DMS153 treated with DMSO at 0.1 percent for 48 hours (cell line): ENCODE measurements around the gene TNNT1.
"Not testable (repeated sequence)": the region's sequence is repeated elsewhere in the genome, so short reads cannot be mapped to it uniquely, and the experiment has no call there.

Source experiments
- DNase-seq: peaks from one replicate; lab custom pipeline; 2025; ENCODE audit not compliant: unreplicated experiment; lab: John Stamatoyannopoulos, UW

Gene TNNT1

DNA sequence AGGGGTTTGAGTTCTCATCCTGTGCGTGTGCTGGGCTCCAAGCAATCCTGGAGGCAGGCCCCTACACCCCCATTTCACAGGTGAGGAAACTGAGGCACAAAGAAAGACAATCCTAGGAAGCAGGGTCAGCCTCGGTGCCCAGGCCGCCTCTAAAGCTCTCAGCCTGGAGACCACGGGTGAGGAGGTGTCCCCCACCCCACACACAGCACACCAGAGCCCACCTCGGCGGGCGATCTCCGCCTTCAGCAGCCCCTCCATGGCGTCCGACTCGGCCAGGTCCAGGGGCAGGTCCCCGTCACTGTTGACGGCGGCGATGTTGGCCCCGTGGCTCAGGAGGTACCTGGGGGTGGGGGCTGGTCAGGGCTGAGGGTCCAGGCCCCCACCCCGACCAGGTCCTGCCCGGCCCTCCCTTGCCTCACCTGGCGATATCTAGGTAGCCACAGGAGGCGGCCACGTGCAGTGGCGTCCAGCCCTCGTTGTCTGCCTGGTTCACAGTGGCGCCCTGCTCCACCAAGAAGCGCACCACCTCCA, 36.7 kb downstream of the TNNT1 start:
- no peak for DNase-seq

- no peak for DNase-seq
Measured at GRCh38 chr19:55111238-55111831, 37.7 kb downstream of the TNNT1 start.

DNA sequence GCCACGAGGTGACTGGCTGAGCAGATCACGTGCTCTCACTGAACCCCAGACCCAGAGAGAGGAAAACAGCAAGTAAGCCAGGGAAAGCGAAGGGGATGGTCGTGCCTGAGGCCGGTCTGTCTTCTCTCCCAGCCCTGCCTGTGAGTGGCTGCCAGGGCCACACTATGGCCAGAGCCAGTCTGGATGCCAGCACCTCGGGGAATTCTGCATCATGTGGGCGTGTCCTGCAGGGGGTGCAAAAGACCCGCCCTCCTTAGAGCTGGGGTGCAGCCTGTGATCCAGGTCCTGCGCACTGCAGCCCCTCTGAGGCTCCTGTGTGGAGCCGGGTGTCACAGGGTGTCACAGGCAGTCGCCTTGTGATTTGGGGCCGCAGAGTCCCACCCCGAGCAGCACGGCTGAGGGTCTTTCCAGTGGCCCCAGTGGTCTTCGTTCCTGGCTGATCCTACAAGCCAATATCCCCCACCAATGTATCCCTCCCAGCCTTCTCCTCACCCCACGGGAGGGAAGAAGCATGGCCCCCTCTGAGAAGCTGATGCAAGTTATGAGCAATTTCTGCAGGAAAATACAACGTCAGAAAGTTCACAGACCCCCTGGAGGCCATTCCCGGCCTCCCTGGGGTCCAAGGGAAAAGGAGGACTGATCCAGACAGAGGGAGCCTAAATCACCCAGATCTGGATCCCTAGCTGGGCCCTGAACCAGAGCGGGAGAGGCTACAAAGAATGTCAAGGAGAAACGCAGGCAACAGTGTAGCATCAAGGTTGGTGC, 39.3 kb downstream of the TNNT1 start:
- no peak for DNase-seq

DNA sequence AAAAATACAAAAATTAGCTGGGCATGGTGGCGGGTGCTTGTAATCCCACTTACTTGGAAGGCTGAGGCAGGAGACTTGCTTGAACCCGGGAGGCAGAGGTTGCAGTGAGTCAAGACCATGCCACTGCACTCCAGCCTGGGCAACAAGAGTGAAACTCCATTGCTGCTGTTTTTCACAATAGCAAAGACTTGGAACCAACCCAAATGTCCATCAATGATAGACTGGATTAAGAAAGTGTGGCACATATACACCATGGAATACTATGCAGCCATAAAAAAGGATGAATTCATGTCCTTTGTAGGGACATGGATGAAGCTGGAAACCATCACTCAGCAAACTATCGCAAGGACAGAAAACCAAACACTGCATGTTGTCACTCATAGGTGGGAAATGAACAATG, 41.8 kb downstream of the TNNT1 start:
- DNase-seq, result not testable (repeated sequence)

DNA sequence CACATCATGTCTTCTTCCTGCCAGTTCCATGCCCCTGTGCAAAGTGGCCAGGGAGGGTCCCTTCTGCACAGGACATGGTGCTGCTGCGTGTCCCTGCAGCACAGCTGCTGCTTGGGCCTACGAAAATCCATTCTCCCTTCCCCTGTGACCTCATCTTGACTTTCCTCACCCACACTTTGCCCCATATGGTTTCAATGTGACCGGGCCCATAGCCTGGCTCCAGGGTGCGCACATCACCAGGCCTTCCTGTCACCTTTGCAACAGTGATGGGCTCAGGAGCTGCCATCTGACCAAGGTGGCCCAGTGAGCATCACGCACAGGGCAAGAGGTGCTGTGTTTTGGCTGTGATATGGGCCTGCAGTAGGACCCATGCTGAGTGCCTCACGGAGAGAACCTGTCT, 42.4 kb downstream of the TNNT1 start:
- no peak for DNase-seq

GRCh38 chr19:55105237-55105636, 43.8 kb downstream of the TNNT1 start:
- no peak for DNase-seq

GRCh38 chr19:55103190-55103589, 45.8 kb downstream of the TNNT1 start:
- DNase-seq, result no peak

DNA sequence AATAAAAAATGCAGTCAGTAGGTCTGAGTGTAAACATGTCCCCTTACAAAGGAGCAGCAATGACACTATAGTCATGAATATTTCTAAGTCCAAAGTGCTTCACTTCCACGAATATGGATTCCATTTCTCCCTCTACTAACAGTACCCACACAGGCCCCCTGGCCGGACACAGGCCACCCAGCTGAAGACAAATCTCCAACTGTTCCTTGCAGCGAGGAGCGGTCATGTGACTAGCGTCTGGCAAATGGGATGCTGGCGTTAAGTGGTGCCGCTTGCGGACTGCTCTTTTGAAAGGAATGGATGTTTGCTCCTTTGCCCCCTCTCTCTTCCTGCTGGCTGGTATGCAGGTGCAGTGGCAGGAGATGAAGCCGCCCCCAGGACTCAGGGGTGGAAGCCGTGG, 47.7 kb downstream of the TNNT1 start:
- no peak for DNase-seq

DNA sequence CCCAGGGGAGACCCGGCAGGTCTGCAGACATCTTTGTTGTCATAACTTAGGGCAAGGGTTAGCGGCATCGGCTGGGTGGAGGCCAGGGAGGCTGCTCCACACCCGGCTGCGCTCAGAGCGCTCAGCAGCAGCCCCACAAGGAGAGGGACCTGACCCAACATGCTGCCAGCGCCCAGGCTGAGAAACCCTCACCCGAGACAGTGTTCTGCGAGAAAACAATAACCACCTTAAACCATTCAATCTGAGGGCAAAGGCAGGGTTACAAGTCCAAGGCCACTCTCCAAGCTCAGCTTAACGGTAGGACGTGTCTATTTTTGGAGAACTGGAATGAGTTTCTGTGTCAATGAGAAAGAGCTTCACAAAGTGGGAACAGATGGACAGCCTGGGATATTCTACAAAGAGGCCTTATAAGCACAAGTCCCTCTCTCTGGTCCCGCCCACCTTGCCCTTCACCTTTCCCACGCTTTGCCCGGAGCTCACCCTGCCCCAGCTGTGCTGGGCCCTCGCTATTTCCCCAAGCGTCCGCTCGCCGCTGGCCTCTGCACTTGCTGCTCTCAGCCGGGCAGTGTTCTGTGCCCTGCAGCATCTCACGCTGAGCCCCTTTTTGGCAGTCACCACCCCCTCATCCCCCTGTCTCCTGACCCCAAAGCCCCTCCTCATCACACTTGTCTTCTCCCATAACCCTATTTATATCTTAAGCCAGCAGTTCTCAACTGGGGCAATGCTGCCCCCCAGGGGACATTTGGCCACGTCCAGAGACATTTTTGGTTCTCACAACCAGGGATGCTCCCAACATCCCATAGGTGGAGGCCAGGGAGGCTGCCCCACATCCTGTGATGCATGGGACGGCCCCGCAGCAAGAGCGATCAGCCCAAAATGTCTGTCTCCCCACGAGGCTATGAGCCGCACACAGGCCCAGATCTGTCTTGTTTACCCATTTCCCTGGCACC, 49.2 kb downstream of the TNNT1 start:
- DNase-seq, result no peak

GRCh38 chr19:55098716-55099556, 50.1 kb downstream of the TNNT1 start:
- DNase-seq, result no peak

DNA sequence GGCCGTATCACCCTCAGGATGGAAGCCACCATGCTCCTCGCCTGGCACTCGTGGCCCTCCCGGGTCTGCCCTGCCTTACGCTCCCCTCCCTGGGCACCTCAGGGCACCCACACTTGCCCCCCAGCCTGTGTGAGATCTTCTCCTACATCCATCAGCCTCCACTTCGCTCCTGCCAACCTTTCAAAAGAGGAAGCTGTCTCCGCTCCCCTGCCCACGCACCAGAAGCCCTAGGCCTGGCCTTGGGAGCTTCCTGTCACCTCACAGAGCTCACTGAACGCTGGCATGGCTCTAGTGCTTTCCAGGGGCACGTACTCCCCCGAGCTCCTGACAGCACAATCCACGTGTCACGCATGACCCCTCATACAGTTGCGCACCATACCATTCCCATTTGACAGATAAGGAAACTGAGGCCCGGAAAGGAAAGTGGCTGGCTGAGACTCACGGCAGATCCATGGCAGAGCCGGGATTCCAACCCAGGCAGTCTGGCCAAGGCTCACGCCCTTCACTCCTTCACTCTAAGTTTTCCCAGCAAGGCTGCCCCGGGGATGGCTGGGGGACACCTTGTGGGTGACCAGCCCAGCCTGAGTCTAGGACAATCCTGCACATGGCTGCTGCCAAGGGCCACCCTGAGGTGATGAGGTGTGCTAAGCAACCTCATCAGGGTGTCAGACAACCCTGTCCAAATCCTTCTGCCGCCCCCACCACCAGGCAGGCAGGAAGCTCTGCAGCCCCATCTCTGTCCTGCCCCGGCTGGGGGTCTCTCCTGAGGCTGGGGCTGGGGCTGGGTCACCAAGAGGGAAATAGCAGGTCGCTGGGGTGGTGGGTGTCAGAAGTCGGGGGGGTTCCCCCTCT, 50.9 kb downstream of the TNNT1 start:
- DNase-seq, result no peak

DNA sequence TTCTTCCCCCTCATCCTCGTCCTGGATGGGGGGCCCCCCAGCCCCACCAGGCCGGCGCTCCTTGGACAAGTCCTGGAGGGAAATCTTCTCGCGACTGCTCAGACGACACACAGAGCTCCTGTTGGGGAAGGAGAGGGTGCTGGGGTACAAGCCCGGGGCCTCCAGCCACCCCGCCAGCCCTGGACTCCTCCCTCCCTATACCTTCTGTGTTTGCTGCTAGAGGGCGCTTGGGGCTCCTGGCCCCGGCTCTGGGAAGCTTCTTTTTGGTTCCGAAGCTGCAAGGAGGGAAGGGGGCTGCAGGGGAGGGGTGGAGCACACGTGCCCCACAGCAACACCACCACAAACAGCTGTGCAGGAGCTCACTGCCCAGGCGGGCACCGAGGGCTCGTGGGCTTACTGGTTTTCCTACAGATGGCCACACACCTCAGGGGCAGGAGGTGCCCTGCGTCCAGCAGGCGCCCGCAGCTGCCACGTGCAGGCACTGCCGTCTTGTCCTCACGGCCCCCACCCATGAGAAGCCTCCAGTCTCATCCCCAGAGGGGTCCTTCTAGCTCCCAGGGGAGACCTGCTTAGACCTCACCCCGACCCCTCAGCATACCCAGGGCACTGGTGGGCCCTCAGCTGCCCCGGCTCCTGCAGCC, 52.8 kb downstream of the TNNT1 start:
- no peak for DNase-seq

DNA sequence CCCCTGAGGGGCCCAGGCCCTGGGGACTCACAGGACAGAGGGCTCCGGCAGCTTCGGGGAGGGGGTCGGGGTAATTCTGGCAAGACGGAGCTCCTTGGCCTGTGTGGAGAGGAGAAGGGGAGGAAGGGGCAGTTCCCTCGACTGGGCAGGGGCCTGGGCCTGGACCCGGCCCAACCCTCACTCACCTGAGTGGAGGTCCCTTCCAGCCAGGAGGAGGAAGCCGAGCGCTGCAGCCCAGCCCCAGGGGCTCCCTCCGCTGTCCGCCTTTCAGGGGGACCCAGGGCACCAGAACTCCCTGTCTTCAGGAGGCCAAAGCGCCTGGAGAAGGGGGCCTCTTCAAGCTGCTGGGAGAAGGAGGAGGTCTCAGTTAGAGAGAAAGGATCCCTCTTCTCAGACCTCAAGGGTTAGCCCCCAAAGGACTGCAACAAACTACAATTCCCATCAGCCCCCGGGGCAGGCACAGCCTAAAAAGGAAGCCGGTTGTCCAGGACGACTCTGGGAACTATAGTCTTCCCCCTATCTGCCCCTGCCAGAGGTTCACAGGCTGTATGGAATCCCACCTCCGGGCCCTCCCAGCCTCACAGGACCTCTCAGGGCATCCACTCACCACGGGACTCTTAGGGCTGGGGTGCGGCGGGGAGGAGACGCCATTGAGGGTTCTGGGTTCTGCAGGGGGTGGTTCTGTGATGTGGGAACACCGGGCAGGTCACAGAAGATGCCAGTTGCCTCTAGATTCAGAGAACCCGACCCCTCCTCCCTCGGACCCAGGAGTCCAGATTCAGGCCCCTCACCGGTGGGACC, 53.5 kb downstream of the TNNT1 start:
- no peak for DNase-seq

DNA sequence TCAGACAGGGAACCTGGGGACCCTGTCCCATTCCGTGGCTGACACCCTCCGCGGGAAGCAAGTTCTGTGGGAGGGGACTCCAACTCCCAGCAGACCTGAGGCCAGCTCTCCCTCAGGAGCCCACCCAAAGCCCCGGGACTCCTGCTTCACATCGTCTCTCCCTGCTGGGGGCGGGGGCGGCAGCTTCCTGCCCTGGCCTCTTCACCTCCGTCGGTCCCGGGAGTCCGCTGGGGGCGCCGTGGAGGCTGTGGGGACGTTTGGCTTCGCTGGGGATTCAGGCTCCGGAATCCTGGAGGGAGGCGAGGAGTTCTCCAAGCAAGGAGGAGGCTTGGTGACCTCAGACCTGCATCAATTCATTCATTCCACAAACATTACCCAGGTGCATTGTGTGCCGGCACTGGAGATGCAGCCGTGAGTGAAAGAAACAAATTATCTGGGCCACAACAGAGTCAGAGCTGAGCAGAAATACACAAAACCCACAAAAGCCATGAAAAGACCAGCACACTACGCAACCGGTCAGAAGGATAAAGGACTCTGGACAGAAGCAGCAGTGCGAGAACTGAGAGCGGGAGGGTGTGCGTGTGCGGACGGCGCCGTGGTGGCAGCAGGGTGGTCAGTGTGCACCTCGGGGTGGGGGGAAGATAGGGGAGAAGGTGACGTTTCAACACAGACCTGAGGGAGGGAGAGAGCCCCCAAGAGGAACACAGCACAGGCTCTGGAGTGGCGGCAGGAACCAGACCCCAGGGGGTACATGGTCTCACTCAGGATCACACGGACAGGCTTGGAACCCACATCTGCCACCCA, 54.3 kb downstream of the TNNT1 start:
- DNase-seq, result no peak

DNA sequence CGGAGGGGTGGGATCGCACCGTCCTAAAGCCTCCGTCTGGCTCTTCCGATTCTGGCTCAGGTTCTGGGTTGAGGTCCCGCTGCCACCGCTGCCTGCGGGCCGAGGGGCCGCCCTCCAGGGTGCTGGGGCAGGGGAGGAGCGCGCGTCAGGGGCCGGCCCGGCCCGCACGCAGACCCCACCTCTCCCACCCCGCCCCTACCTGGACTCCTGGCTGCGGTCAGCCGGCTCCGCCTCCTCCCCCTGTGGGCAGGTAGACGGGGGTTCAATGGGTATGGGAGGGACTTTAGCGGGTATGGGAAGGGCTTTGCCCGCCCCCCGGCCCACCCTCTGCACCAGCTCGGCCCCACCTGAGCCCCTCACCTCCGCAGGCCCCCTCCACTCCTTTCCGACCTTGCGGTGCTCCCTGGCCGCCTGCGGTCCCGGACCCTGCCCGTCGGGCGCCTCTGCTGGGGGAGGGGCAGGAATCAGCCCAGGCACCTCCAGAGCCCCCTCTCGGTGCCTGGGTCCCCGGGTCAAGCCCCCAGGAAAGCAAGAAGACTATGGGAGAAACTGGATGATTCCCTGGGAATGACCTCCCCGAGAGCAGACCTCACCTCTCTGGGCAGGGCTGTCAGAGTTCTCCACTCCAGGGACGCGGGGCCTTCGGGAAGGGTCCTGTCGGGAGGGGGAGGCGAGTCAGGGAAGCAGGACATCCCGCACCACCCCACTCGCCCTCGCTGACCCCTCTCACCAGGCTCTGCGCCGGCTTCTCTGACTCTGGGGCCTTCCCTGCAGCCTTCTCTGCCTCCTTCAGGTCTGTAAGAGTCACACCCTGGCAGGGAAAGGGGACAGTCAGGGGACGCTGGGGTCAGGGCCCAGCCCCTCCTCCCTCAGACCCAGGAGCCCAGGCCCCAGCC, 56.3 kb downstream of the TNNT1 start:
- no peak for DNase-seq

DNA sequence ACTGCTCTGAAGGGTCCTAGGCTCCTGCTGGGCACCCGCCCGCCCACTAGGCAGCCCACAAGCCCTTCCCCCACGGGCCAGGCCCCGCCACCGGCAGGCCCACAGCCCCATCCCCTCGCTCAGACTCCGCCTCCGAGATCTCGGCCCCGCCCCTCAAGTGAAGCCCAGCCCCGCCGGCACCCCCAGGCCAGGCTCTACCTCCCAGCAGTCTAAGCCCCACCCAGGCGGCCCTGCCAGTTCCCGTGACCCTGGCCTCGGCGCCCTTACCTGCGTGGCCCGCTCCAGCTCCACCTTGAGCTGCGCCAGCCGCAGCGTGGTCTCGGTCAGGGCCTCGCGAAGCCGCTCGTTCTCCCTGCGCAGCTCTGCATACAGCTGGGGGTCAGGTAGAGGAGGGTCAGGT, 57.1 kb downstream of the TNNT1 start:
- no peak for DNase-seq
